Hippocampal formation (tissue), 2 donors: Measurements from ENCODE around the gene CDH23.

Source experiments
- DNase-seq, 2 donors: peaks; one replicate each; lab custom pipeline; 2025; lab: John Stamatoyannopoulos, UW

Gene CDH23

GRCh38 chr10:71638822-71639719 is 242.4 kb downstream of the CDH23 start:
- no peak for DNase-seq

DNA sequence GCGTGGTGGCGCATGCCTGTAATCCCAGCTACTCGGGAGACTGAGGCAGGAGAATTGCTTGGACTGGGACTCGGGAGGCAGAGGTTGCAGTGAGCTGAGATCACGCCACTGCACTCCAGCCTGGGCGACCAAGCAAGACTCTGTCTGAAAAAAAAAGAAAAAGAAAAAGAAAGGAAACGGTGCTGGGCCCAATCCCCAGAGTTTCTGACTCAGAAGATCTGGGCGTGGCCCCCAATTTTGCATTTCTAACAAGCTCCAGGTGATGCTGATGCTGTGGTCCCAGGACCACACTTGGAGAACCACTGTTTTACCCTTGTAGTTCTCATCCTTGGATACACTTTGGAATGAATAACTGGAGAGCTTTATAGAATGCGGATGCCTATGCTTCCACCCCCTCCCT is 243.9 kb downstream of the CDH23 start:
- no peak for DNase-seq

DNA sequence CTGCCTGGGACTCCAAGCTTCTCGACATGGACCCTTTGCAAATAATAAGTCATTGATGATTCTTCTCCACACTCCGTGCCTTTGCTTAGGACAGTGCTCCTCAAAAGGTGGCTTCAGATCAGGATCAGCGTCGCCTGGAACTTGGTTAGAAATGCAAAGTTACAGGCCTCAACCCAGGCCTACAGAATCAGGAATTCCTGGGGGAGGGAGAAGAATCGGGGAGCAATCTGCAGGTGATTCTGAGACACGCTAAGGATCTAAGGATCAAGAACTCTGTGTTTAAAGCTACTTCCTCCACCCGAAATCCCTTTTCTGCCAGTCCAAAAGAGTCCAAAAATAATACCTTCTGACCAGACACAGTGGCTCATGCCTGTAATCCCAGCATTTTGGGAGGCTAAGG is 244.7 kb downstream of the CDH23 start:
- DNase-seq: no peak

- DNase-seq: no peak
These were observed 245.3 kb downstream of the CDH23 start for GRCh38 chr10:71641986-71642385.

GRCh38 chr10:71643904-71644303 is 247.2 kb downstream of the CDH23 start:
- DNase-seq: no peak

DNA sequence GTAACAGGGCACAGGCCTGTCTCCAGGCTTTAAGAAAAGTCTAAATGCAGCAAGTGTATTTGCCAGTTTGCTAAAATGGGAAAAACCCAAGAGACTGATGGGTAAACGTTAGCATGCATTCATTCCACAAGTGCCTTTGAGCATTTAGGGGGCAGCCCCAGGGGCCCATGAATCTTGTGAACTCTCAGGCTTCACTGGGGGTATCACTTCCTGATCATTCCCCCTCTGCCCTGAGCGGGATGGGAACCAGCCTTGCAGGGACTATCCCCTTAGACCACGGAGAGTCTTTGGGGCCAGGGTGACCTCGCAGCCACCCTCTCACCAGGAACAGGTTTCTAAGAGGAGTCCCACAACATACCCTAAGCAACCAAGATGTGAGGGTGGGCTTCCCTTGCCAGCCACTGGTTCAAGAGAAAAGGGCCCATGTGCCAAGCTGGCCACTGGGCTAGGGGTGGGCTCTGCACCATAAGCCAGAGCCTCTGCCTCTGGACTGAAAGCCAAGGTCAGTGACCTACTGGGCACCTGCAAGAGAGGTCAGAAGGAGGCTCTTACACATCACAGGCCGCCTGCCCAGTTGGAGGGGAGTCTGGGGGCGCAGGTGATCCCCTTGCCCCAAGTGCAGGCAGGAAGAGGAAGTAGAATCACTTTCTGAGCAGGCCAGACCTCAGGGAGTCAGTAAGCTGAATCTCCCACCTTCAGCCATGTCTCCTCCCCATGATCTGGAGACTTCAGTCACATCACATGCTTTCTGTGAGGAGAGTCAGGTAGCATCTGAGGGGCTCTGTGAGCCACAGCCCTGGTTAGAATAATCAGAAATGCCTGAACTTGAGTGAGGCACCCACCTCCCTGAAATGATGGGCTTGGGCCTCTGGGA is 247.8 kb downstream of the CDH23 start:
- no peak for DNase-seq

DNA sequence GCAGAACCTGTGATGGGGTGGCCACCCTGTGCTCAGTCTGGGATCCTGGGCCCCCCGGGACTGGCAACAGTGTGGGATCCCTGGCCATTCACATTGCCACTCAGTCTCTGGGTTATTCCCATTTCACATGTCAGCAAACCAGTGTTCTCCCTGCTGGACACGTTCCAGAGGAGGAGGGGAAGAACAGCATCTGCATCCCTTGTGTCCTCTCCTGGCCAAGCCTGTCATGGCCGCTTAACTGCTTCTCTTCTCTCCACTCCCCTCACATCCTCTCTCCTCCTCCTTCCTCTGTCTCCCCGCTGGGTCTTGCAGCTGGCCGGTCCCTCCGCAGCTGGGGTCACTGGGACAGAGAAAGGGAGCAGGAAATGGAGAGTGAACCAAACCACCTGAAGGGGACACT is 248.5 kb downstream of the CDH23 start:
- no peak for DNase-seq

GRCh38 chr10:71646037-71646436 is 249.3 kb downstream of the CDH23 start:
- no peak for DNase-seq

- DNase-seq: no peak
These were observed 250.0 kb downstream of the CDH23 start for GRCh38 chr10:71646592-71647292.

- DNase-seq: no peak
These were observed 251.0 kb downstream of the CDH23 start for GRCh38 chr10:71647526-71648253.

- no peak for DNase-seq
These were observed 251.7 kb downstream of the CDH23 start for GRCh38 chr10:71648254-71648932.

- DNase-seq: no peak
These were observed 252.2 kb downstream of the CDH23 start for GRCh38 chr10:71648933-71649320.

GRCh38 chr10:71649631-71650030 is 252.9 kb downstream of the CDH23 start:
- no peak for DNase-seq

DNA sequence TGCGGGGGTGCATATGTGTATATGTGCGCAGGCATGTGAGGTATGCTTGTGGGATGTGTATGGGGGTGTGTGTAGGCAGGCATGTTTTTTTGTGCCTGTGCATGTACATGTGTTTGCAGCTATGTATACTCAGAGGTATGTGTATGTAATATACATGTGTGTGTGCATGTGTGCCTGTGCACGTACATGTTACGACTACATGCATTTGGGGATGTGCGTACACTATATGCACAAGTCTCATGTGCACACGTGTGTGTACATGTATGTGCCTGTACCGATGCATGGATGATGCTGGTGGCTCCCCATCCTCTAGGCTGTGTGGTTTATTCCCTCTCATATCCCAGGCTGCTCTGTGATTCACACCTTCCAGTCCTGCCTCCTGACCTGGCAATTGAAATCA is 253.7 kb downstream of the CDH23 start:
- no peak for DNase-seq

- no peak for DNase-seq
These were observed 254.7 kb downstream of the CDH23 start for GRCh38 chr10:71651428-71651827.

DNA sequence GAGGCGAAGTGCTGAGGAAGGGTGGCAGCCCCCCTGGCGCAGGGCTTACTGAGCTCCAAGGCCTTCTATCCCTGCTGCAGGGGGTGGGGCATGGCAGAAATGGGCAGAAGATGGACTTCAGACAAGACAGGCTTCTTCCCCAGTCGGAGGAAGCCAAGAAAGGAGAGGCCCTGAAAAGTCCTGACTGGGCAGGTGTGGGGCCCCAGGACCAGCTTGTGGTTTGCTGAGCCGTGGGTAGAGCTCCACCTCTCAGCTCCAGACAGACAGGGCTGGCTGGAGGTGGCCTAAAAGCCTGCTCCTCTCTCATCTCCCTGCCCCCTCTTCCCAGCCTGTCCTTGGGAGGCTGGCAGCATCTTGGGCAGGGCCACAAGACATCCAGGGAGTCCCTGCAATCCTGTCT is 255.2 kb downstream of the CDH23 start:
- no peak for DNase-seq

- DNase-seq: no peak
These were observed 256.3 kb downstream of the CDH23 start for GRCh38 chr10:71653044-71653443.

GRCh38 chr10:71656220-71656619 is 259.5 kb downstream of the CDH23 start:
- DNase-seq: no peak

GRCh38 chr10:71657604-71658466 is 261.1 kb downstream of the CDH23 start:
- no peak for DNase-seq

- DNase-seq: no peak
These were observed 261.7 kb downstream of the CDH23 start for GRCh38 chr10:71658467-71658745.
